ENCODE measurements around the gene TTC3. TPM values are rescaled to one million over a fixed set of nuclear protein-coding genes. Genes with fewer than 3 reads are reported as not detected.

The TTC3 gene
- total and polyA plus RNA-seq, 9 of the 15 experiments (the other 6 are each of a cell fraction or from before 2014, with no cell fraction given), result 17.5 to 92.0 (median 59.5) TPM

DNA sequence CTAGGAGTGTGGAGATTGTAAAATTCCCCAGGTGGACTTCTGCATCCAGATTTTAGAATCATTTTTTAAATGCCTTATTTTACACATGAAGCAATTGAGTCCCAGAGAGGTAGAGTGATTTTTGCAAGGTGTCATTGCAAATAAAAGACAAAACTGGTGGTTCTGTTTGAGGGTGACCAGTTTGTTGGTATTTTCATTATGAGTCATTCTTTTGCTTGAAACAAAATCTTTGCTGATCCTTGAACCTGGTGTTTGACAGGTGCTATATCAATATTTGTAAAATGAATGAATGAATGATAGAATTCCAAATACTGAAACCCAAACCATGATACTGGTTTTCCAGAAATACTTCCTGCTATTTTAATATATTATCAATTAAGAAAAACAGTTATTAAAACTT is 44.1 kb downstream of the TTC3 start:
- Histone ChIP-seq H3K4me3 (no peak overlapping the region), H3K9me3 (replicated peaks; ENCODE audit: control insufficient read depth, insufficient read depth, low read depth, low read length) (no peaks in the 10 kb centered on the region), H2AFZ (ENCODE audit: low read depth, low read length) (no peak overlapping the region), H3K79me2 (ENCODE audit: control insufficient read depth, insufficient read depth, low read length) (no peaks in the 10 kb centered on the region), H3K9me1 (ENCODE audit: control insufficient read depth, insufficient read depth, low read length) (no peaks in the 10 kb centered on the region), H3K27me3 (ENCODE audit: control insufficient read depth in 2 of 2, insufficient read depth in 2 of 2, low read length in 2 of 2) (no peaks in the 10 kb centered on the region), H3K36me3 (ENCODE audit: control insufficient read depth, insufficient read depth, low read length) (peaks cover 8% of the 10 kb centered on the region; the same call in 1 of the 3 replicates), H3K4me2 (ENCODE audit: insufficient read depth, low read length) (no peak overlapping the region), H4K20me1 (replicated peaks; ENCODE audit: control insufficient read depth, insufficient read depth, low read length) (no peaks in the 10 kb centered on the region), H3K27ac (ENCODE audit: extremely low read depth, low read depth, low read length) (no peak overlapping the region), H3K9ac (ENCODE audit: insufficient read depth in 1 of 2, low read depth in 2 of 2, low read length in 2 of 2) (no peak overlapping the region), H3K4me1 (replicated peaks in 1 of 2; ENCODE audit: control insufficient read depth in 2 of 2, insufficient read depth in 2 of 2, low read length in 2 of 2) (no peaks in the 10 kb centered on the region)
- FAIRE-seq (no peak), DNase-seq (ENCODE audit: extremely low read depth in 1 of 4, low spot score in 3 of 4) (no peak), ATAC-seq (no peak)
- no TSS peak for BruUV-seq (replicated peaks)
- ChIA-PET CTCF (ENCODE audit: low intra/inter-chr PET ratio) (no interaction called here), POLR2A (interaction anchor here (1.5 kb wide), 1 partner anchor 20 kb away, joined by 4 read pairs; no protein-coding TSS in a partner anchor)
- TF ChIP-seq E2F8 (IDR thresholded peaks at IDR 0.05; ENCODE audit: low read depth, partially characterized antibody), result no peak
- no peak for TF ChIP-seq HMGN3 (IDR thresholded peaks at IDR 0.05; ENCODE audit: borderline replicate concordance, extremely low read depth, insufficient read length, low read depth, low read length)
- no peak for TF ChIP-seq SNIP1 (IDR thresholded peaks at IDR 0.05; ENCODE audit: low read depth)
- no peak for TF ChIP-seq SMAD2 (IDR thresholded peaks at IDR 0.05; ENCODE audit: low read depth, low read length)
- no peak for TF ChIP-seq JUNB (CRISPR knock-in tag; conservative IDR thresholded peaks at IDR 0.05)
- TF ChIP-seq U2AF2 (optimal IDR thresholded peaks at IDR 0.05; ENCODE audit: low read depth, low read length), result no peak
- no peak for TF ChIP-seq RCOR1 (IDR thresholded peaks at IDR 0.05; ENCODE audit: borderline replicate concordance in 1 of 2, low read depth in 2 of 2, low read length in 2 of 2)
- no peak for TF ChIP-seq ZNF232 (CRISPR knock-in tag; IDR thresholded peaks at IDR 0.05)
- TF ChIP-seq ZNF583 (CRISPR knock-in tag; IDR thresholded peaks at IDR 0.05), result no peak
- TF ChIP-seq WHSC1 (IDR thresholded peaks at IDR 0.05; ENCODE audit: low read length), result no peak
- TF ChIP-seq NR2C1 (IDR thresholded peaks at IDR 0.05), result no peak
- TF ChIP-seq NR2C1 (tag; IDR thresholded peaks at IDR 0.05), result no peak
- no peak for TF ChIP-seq ETV1 (tag; conservative IDR thresholded peaks at IDR 0.05; ENCODE audit: low read depth)
- in situ Hi-C loops (cut with MboI), result no loop called here
- intact Hi-C loops (cut with micrococcal nuclease), result no loop called here
